K562 (cell line): ENCODE results near the gene PIK3R1. TPM values are rescaled to one million over a fixed set of nuclear protein-coding genes. Genes with fewer than 3 reads are reported as not detected.
A peak's percentile ranks its signal among the peaks of the same experiment; 100 is the strongest.

Experiments used
- ATAC-seq: fragments of 200-7000 bp; cut with Tn5 transposase; 3 replicates; pipeline ENCODE4 v1.9.1; 2020; ENCODE audit warnings: moderate library complexity
- BruUV-seq: library from RNA; stranded (reverse); fragments of 400-500 nt; replicated peaks from 2 replicates; lab custom pipeline; 2021; lab: Mats Ljungman, UMichigan
- CTCF ChIA-PET: fragments of 300-600 bp; formaldehyde crosslinking; extraction: SDS; loops from one replicate; lab custom pipeline; 2021; ENCODE audit warnings: low intra/inter-chr PET ratio; lab: Yijun Ruan, JAX
- POLR2A ChIA-PET: fragments of 300-600, 350-650 bp; sonication (Branson Sonifier 250); formaldehyde crosslinking; extraction: SDS; loops from one replicate; lab custom pipeline; 2021; ENCODE audit warnings: antibody characterized with exemption, inconsistent platforms; lab: Yijun Ruan, JAX
- DNase-seq, 4 experiments: peaks; one replicate each; pipeline versions ENCODE4 v3.0.0 to v3.0.0-alpha.2; 2011 to 2018; ENCODE audit warnings: low spot score in 3 of 4, mixed read lengths in 3 of 4; ENCODE audit errors: extremely low read depth in 1 of 4
- FAIRE-seq: peaks from 2 replicates; lab custom pipeline; 2011; peaks lifted over from hg19 to GRCh38; lab: Jason Lieb, UNC
- H2AFZ ChIP-seq: 2 replicates; pipeline ENCODE4 v1.6.0; 2011; ENCODE audit warnings: low read depth, low read length, control low read depth, inconsistent platforms
- H3K27ac ChIP-seq: fragments of 200-600 bp; 3 replicates; pipeline ENCODE4 v1.8.0; 2011; ENCODE audit warnings: low read depth, mild to moderate bottlenecking, control low read depth, inconsistent platforms, low read length, moderate library complexity, mixed read lengths; ENCODE audit errors: extremely low read depth
- H3K27me3 ChIP-seq, 2 experiments: fragments of 300-600 bp in 1 of 2; 2 replicates in 1 of 2; 3 replicates in 1 of 2; pipeline versions ENCODE4 v1.6.0 to v1.8.0; 2011; ENCODE audit warnings: inconsistent platforms in 2 of 2, low read length in 2 of 2, mild to moderate bottlenecking in 1 of 2, mixed read lengths in 1 of 2, moderate library complexity in 1 of 2; ENCODE audit not compliant: control insufficient read depth in 2 of 2, insufficient read depth in 2 of 2
- H3K36me3 ChIP-seq: fragments of 300-600 bp; 3 replicates; pipeline ENCODE4 v1.8.0; 2011; ENCODE audit warnings: mild to moderate bottlenecking, low read length, inconsistent platforms; ENCODE audit not compliant: control insufficient read depth, insufficient read depth
- H3K4me1 ChIP-seq, 2 experiments: fragments of 200-600 bp in 1 of 2; replicated peaks in 1 of 2; 2 replicates in 1 of 2; 3 replicates in 1 of 2; pipeline versions ENCODE4 v1.5.1 to v1.8.0; 2011; ENCODE audit warnings: inconsistent platforms in 2 of 2, low read length in 2 of 2, mild to moderate bottlenecking in 1 of 2, mixed read lengths in 1 of 2, moderate library complexity in 1 of 2; ENCODE audit not compliant: control insufficient read depth in 2 of 2, insufficient read depth in 2 of 2
- H3K4me2 ChIP-seq: 2 replicates; pipeline ENCODE4 v1.6.1; 2011; ENCODE audit warnings: low read length, control low read depth, inconsistent platforms, mixed read lengths; ENCODE audit not compliant: insufficient read depth
- H3K4me3 ChIP-seq: fragments of 200-600 bp; sonication (generic), shearing (Covaris generic); 2 replicates; pipeline ENCODE4 v1.5.1; 2016; ENCODE audit warnings: control low read depth, inconsistent platforms
- H3K79me2 ChIP-seq: fragments of 200-600 bp; 3 replicates; pipeline ENCODE4 v1.8.0; 2011; ENCODE audit warnings: low read length, inconsistent platforms; ENCODE audit not compliant: control insufficient read depth, insufficient read depth
- H3K9ac ChIP-seq, 2 experiments: 2 replicates each; pipeline versions ENCODE4 v1.6.0 to v1.6.1; 2011; ENCODE audit warnings: low read depth in 2 of 2, low read length in 2 of 2, control low read depth in 1 of 2, inconsistent platforms in 1 of 2, mild to moderate bottlenecking in 1 of 2, mixed read lengths in 1 of 2; ENCODE audit not compliant: insufficient read depth in 1 of 2
- H3K9me1 ChIP-seq: one replicate; pipeline ENCODE4 v1.6.0; 2011; ENCODE audit warnings: inconsistent platforms, mild to moderate bottlenecking, low read length, moderate library complexity; ENCODE audit not compliant: control insufficient read depth, insufficient read depth
- H3K9me3 ChIP-seq: replicated peaks from 2 replicates; pipeline ENCODE4 v1.5.1; 2011; ENCODE audit warnings: low read depth, low read length, inconsistent platforms; ENCODE audit not compliant: control insufficient read depth, insufficient read depth
- H4K20me1 ChIP-seq: replicated peaks from 2 replicates; pipeline ENCODE4 v1.6.1; 2011; ENCODE audit warnings: low read length, inconsistent platforms, mixed read lengths; ENCODE audit not compliant: control insufficient read depth, insufficient read depth
- AFF1 ChIP-seq, 2 experiments: fragments of 450-650 bp; IDR thresholded peaks; 2 replicates each; pipeline ENCODE4 v1.6.1; 2018; ENCODE audit warnings: mild to moderate bottlenecking in 2 of 2, low read depth in 1 of 2; ENCODE audit not compliant: partially characterized antibody in 2 of 2
- EZH2 ChIP-seq: IDR thresholded peaks from 2 replicates; pipeline ENCODE4 v1.6.1; 2012; ENCODE audit warnings: low read depth, mild to moderate bottlenecking, inconsistent platforms, low read length, borderline replicate concordance
- GTF2A2 ChIP-seq: IDR thresholded peaks from 2 replicates; pipeline ENCODE4 v1.6.1; 2016; ENCODE audit warnings: mild to moderate bottlenecking, missing genetic modification characterization, missing compliant biosample characterization
- PCBP2 ChIP-seq: fragments of 200-400 bp; formaldehyde crosslinking; IDR thresholded peaks from 2 replicates; pipeline ENCODE4 v1.6.1; 2018; ENCODE audit warnings: low read length, low read depth, mild to moderate bottlenecking, moderate library complexity; ENCODE audit not compliant: poor library complexity, severe bottlenecking
- RAD51 ChIP-seq: fragments of 450-650 bp; IDR thresholded peaks from 2 replicates; pipeline ENCODE4 v1.7.1; 2016; ENCODE audit warnings: low read depth, mild to moderate bottlenecking, borderline replicate concordance
- RHOXF2B ChIP-seq: fragments of 250-450 bp; sonication (Bioruptor Pico); conservative IDR thresholded peaks from 2 replicates; pipeline ENCODE4 v1.5.1; 2021
- XRCC5 ChIP-seq: fragments of 200-400 bp; formaldehyde crosslinking; IDR thresholded peaks from 2 replicates; pipeline ENCODE4 v1.6.1; 2017; ENCODE audit warnings: low read depth, mild to moderate bottlenecking, low read length
- ZFP36 ChIP-seq: fragments of 150-350 bp; IDR thresholded peaks from 2 replicates; pipeline ENCODE4 v1.6.1; 2018; ENCODE audit warnings: low read length, low read depth; ENCODE audit not compliant: partially characterized antibody
- ZNF197 ChIP-seq: fragments of 200-800 bp; sonication (Bioruptor generic); IDR thresholded peaks from 2 replicates; pipeline ENCODE4 v1.6.1; 2016; ENCODE audit warnings: low read depth, missing genetic modification characterization, missing compliant biosample characterization
- ZNF589 ChIP-seq: fragments of 200-800 bp; sonication (Bioruptor generic); IDR thresholded peaks from 2 replicates; pipeline ENCODE4 v1.6.1; 2016; ENCODE audit warnings: low read depth, missing genetic modification characterization, missing compliant biosample characterization
- whole genome bisulfite sequencing: fragments of 100-300 bp; shearing (Covaris generic); methylation state at CpG from one replicate; pipeline ENCODE4 v1.1.6; 2016; ENCODE audit warnings: low coverage, mixed read lengths; ENCODE audit not compliant: insufficient coverage; ENCODE audit errors: missing lambda C conversion rate; 5-methylcytosine and 5-hydroxymethylcytosine counted together
- in situ Hi-C: fragments of 300-500 bp; cut with MboI; formaldehyde crosslinking; loops from 4 replicates; pipeline ENCODE4 v1.15.0; 2018; ENCODE audit warnings: inconsistent platforms, mixed read lengths
- intact Hi-C: fragments of 100-400 bp; cut with micrococcal nuclease; formaldehyde crosslinking; loops from 2 replicates; pipeline ENCODE4 v1.14.2; 2022
- polyA plus RNA-seq, 8 experiments: library from polyadenylated mRNA; depleted of rRNA in 4 of 8; stranded (reverse) in 5 of 8; unstranded in 3 of 8; fragments of >200 nt; fragmentation: Nextera tagmentation in 2 of 8; fragmentation: Illumina TruSeq in 1 of 8; extraction: Ambion mirVana in 2 of 8; extraction: Trizol in 1 of 8; gene quantifications; 2 replicates each; pipeline versions ENCODE4 v1.2.1 to v1.2.3, GENCODE V29; 2011 to 2014; ENCODE audit warnings: inconsistent platforms in 1 of 8, missing spikeins in 1 of 8
- total RNA-seq, 7 experiments: library from RNA; depleted of rRNA in 6 of 7; stranded (reverse); fragments of >200 nt in 6 of 7; fragmentation: Illumina TruSeq in 2 of 7; extraction: Trizol in 2 of 7; gene quantifications; 2 replicates each; pipeline versions ENCODE4 v1.2.1 to v1.2.3, GENCODE V29; 2011 to 2021; ENCODE audit warnings: low replicate concordance in 1 of 7
- TF ChIP-seq, protein P1 (sequence below): sonication (generic); formaldehyde crosslinking; IDR thresholded peaks from 2 replicates; pipeline ENCODE4 v1.8.1; 2022; ENCODE audit warnings: missing genetic modification reagents

PIK3R1 gene
- total and polyA plus RNA-seq, 9 of the 15 experiments (the other 6 are each of a cell fraction or from before 2014, with no cell fraction given) = 1.1 to 9.7 (median 4.8) TPM

DNA sequence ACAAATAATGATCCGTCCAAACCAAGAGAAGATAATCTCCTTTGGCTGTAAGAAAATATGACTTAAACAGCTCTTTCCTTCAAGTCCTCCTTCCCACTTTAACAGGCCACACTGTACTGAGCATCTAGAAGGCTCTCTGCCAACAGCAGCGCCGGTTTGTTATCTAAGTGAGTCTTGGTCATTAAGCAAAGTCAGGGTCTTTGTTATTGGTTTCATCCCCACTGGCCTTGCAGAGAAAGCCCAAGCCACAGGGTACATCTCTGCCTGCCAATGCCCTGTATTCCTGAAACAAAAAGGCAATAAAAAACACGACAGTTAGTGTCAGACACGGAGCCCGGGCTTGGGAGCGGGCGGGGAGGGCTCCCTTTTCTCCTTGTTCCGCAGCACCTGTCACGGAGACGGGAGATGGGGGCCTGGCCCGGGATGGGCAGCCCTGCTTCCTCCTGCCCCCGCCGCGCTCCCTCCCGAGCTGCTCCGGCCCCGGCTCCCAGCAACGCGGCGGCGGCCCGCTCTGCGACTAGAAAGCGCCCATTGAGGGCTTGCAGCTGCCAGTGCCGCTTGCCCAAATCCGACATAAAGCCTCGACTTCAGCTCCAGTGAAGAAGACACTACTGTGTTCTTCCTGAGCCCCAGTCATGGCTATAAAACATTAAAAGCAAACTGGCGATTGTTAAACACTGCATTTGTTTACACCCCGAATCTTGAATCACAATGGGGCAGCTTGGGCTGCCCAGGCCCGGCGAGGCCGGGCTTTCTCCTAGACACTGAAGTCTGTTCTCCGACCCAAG lies 28.1 kb upstream of the PIK3R1 start:
- Histone ChIP-seq H4K20me1 (no peaks in the 10 kb centered on the region), H3K79me2 (no peaks in the 10 kb centered on the region), H3K4me1 (peaks cover 0 to 8% of the 10 kb centered on the region in 2 experiments; a peak in 2 of 5 replicates), H3K27me3 (peaks cover 16 to 20% of the 10 kb centered on the region in 2 experiments; a peak in 4 of 5 replicates), H2AFZ (no peak overlapping the region), H3K27ac (no peak overlapping the region), H3K9me3 (no peaks in the 10 kb centered on the region), H3K9me1 (no peaks in the 10 kb centered on the region), H3K9ac (no peak overlapping the region), H3K4me3 (no peak overlapping the region), H3K36me3 (no peaks in the 10 kb centered on the region), H3K4me2 (no peak overlapping the region)
- intact Hi-C loops = no loop called here
- ChIA-PET CTCF (no interaction called here), POLR2A (no interaction called here)
- peak in 1 of 4 experiments; percentile 8 for DNase-seq
- no peak for FAIRE-seq
- peak; percentile 44; the same call in 1 of the 3 replicates for ATAC-seq
- no TSS peak for BruUV-seq
- in situ Hi-C loops = no loop called here
- 14% methylated on average over 26 of the region's 34 CpGs for WGBS
- no peak for TF ChIP-seq RAD51
- no peak for TF ChIP-seq XRCC5
- no peak for TF ChIP-seq ZNF589 (CRISPR knock-in tag)
- no peak for TF ChIP-seq PCBP2
- peak; percentile 82 for TF ChIP-seq EZH2
- peak; percentile 4 for TF ChIP-seq ZFP36
- no peak for TF ChIP-seq ZNF197 (CRISPR knock-in tag)
- TF ChIP-seq, protein P1, sequence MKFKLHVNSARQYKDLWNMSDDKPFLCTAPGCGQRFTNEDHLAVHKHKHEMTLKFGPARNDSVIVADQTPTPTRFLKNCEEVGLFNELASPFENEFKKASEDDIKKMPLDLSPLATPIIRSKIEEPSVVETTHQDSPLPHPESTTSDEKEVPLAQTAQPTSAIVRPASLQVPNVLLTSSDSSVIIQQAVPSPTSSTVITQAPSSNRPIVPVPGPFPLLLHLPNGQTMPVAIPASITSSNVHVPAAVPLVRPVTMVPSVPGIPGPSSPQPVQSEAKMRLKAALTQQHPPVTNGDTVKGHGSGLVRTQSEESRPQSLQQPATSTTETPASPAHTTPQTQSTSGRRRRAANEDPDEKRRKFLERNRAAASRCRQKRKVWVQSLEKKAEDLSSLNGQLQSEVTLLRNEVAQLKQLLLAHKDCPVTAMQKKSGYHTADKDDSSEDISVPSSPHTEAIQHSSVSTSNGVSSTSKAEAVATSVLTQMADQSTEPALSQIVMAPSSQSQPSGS (CRISPR knock-in tag) = no peak
- no peak for TF ChIP-seq AFF1 (IDR thresholded peaks at IDR 0.05; ENCODE audit: low read depth in 1 of 2, partially characterized antibody in 2 of 2)
- TF ChIP-seq GTF2A2 (tag) = no peak
- TF ChIP-seq RHOXF2B (CRISPR knock-in tag) = no peak
